HG02763 (cell line): ENCODE data around the gene M1AP.
"Not testable (repeated sequence)": the region's sequence is repeated elsewhere in the genome, so short reads cannot be mapped to it uniquely, and the experiment has no call there.

Experiments used
- ATAC-seq: cut with Tn5 transposase; IDR thresholded peaks from one replicate; pipeline ENCODE4 v1.9.1; 2021; ENCODE audit warnings: mild to moderate bottlenecking, moderate library complexity; ENCODE audit not compliant: unreplicated experiment

The M1AP gene

GRCh38 chr2:74569686-74570085 is 78.4 kb downstream of the M1AP start:
- no peak for ATAC-seq

- ATAC-seq, result no peak
Measured at GRCh38 chr2:74567881-74568280, 80.2 kb downstream of the M1AP start.

- no peak for ATAC-seq
Measured at GRCh38 chr2:74566754-74567085, 81.4 kb downstream of the M1AP start.

DNA sequence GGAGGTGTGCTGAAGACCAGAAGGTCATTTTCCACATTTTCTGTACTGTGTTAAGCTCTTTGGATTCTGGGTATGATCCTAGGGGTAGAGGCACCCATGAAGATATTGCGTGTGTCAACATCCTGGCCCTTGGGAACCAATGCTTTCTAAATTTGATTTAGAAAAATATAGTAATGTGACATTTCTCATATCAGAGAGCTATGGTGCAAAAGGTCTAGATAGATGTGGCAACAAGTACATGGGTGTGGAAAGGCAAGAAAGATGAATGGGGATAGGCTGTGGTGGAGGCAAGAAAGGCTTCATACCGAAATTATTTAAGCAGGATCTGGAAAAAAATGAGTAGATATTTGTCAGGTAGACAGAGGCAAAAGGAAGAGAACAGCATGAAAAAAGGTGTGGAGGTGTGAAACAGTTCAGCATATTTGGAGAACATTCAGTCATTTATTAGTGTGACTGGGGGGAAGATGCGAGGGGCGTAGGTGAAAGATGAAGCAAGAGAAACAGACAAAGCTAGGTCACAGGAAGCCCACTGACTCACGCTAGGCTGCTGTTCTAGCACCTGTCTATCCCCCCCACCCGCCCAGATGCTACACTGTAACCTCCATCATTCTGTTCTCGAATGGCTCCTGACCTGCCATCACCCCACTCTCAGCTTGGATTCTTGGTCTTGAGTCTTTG is 81.9 kb downstream of the M1AP start:
- ATAC-seq, result no peak

- ATAC-seq, result no peak
Measured at GRCh38 chr2:74564222-74564621, 83.9 kb downstream of the M1AP start.

DNA sequence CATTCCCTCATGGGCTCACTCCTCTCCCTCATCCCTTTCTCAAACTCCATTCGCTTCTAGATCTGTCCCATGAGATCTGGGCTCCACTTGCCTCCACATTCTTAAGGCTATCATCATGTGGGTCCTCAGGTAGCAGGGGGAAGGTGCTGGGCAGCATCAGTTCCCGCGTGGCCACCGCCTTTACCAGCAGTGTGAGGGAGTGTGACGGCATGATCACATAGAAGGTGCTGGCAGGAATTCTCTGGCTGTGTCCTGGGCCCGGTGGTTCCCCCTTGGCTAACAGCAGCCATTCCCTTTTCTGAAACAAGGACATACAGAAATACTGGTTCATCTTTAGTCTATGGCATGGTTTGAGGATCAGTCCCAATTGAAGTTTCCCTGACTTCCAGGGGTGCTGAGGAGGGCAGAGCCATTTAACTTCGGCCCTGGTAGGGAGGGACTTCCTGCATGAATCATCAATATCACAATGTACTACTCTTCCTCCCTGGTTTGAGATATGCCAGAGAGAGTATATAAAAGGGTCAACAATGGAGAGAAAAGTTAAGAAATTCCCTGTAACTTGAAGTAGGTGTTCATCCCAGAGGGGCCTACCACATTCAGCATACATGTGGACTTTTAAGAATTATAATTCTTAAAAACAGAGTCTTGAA is 85.9 kb downstream of the M1AP start:
- no peak for ATAC-seq

- not testable (repeated sequence) for ATAC-seq
Measured at GRCh38 chr2:74561022-74561421, 87.1 kb downstream of the M1AP start.

DNA sequence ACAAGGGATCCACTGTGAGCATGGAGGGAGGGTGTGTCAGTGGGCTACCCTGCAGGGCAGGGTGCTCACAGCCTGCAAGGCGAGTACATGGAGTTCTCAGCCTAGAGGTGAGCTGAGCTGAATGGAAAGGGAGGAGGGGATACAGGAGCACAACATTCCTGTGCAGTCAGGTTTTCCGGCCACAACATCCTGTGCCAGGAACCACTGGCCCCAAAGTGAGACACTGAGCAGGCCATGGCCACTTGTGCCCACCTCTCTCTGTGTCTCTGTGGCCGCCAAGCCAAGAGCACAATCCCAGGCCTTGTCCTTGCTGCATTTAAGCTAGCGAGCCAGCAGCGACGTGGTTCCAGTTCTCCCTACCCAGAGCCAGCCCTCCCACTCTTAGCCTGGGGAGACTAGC is 87.5 kb downstream of the M1AP start:
- no peak for ATAC-seq

DNA sequence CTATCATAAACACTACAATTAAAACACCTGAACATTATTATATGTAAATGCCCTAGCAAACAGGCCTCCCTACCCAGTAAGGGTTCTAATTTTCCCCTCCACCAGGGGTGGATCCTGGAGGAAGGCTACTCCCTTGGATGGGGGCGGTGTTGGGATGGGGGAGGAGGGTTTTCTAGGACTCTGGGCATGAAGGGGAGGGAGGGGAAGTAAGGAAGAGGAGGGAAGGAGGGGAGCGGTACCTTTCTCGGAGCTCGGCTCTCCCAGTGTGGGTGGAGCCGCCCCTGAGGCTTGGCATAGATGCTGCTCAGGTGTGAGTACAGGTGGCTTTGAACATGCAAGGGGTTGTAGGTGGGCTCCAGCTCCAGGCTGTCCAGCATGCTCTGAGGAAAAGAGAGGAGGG is 88.2 kb downstream of the M1AP start:
- no peak for ATAC-seq

DNA sequence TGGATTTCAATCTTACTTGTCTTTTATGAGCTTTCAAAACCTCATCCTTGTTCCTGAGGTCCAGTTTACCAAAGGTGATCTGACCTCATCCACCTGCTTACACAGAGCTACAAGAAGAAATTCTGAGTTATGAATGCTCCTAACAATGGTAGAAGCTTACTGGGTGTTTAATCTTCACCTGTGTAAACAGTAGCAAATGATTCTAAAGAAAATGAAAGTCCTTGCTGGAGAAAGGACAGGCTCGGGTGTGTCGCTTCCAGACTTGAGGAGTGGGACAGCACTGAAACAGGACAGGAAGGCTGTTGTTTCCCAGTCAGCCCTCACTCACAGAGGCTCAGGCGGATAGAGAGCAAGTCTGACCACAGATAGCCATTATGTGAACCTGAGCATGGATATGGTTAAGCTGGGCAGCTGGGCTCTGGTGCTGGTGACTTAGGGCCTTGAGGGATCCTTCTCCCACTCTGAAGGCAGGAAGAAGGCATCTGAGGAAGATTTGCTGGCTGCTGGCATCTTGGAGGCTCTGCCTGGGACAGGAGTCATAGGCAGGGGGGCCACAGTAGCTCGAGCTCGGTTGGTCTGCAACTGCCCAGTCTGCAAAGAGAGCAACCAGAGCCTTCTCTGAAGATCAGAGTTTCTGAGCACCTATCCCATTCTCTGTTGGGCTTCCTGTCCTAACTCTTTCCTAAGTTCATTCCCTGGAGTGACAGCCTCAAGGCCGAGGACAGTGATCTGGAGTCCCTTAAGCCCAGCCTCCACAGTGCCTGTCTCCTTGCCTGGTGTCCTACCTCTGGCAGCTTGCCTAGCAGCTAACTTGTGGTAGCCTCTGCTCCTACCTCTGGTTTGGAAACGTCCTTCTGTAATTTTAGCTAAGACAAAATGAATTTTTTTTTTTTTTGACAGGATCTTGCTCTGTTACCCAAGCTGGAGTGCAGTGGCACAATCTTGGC is 89.6 kb downstream of the M1AP start:
- ATAC-seq, result no peak

- ATAC-seq, result no peak
Measured at GRCh38 chr2:74556831-74557370, 91.2 kb downstream of the M1AP start.

DNA sequence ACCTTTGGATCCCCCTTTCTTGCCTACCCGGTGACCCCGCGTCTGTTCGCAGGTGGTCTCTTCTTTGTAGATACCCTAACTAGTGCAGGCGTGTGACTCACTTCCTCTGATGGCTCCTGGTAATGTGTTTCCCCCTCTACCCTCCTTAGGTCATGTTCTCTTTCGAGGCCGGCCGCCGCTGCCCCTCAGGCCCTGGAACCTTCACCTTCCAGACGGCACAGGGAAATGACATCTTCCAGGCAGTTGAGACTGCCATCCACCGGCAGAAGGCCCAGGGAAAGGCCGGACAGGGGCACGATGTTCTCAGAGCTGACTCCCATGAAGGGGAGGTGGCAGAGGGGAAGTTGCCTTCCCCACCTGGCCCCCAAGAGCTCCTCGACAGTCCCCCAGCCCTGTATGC is 92.0 kb downstream of the M1AP start:
- no peak for ATAC-seq

DNA sequence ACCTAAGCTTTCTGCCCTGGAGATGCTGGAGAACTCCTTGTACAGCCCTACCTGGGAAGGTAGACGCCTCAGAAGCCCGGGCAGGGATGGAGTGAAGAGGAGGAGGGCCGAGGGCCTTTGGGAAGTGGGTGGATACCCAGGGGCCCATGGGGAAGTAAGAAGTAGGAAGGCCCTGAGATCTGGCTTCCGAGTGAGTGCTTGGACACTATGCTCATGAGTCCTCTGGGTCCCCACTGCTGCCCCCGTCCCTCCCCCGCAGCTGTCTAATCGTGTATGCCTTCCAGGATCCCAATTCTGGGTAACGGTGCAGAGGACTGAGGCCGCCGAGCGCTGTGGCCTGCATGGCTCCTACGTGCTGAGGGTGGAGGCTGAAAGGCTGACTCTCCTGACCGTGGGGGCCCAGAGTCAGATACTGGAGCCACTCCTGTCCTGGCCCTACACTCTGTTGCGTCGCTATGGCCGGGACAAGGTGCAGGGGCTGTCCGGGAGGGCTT is 92.5 kb downstream of the M1AP start:
- no peak for ATAC-seq

- peak; percentile 40 for ATAC-seq
Measured at GRCh38 chr2:74554820-74555531, 93.2 kb downstream of the M1AP start.

- peak; percentile 48 for ATAC-seq
Measured at GRCh38 chr2:74553892-74554819, 94.0 kb downstream of the M1AP start, which contains the start of the genes DOK1 and LOXL3. Gene DOK1 (plus strand): TSS chr2:74554720. CDS start chr2:74554755, 35 bp downstream. Gene LOXL3 (minus strand): TSS chr2:74553942. CDS start chr2:74552634, 1,308 bp downstream.

DNA sequence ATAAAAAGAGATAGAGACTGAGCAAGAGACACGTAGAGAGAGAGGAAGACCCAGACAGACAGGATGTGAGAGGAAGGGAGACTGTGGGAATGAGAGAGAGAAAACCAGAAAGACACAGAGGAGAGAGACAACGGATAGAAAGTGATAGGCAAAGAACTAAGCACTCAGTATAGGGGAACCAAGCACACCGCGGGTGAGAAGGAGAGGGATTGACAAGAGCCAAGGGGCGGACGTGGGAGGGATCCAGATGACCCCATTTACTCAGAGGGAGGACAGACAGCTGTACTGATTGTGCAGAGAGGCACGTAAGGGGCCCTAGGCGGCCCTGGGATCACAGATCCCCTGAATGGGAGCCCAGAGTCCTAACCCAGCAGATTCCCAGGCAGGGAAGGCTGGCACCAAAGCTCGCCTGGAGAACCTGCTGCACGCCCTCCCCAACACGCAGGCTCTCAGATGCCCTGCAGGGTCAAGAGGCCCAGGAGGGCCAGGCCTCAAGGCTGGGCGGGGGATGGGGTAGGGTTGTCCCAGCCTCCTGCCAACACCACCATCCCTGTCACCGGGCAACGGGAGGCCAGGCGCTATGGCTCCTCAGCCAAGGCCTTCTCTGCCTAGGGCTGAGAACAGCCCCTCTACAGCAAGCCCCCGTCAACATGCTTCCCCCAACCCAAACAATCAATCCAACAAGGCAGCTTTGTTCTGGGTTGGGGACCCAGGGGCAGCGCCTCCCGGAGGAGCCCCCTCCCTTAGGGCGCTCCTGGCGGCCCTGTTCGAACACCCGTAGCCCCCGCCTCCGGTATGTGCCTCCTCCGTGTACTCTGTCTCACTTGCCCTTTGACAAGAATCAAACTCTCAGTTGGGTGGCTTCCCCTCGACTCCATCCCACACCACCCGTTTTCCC is 95.0 kb downstream of the M1AP start:
- no peak for ATAC-seq

GRCh38 chr2:74551942-74552913 is 95.9 kb downstream of the M1AP start:
- no peak for ATAC-seq
